Measurements from ENCODE around the gene PACRG.
A peak's percentile ranks its signal among the peaks of the same experiment; 100 is the strongest.

Gene PACRG

DNA sequence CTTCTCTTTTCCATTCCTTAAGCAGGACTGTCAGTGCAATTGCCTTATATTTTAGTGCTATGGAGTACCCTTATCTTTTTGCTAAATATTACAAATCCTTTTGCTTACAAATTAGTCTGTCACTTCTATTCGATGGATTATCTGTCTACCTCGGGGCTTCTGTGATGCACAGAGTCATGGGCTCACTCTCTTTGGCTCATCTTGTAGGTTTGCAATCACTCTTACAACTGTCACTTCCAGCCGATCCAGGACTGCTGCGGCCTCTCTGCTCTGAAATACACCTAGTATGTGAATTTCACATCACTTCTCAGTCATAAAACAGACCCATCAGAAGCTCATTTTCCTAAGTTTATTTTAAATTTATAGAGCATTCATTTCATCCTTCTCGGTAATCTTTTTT, 393.5 kb downstream of the PACRG start:
- Histone ChIP-seq H3K79me2 (ENCODE audit: control insufficient read depth, insufficient read depth, low read length, poor library complexity) (no peaks in the 10 kb centered on the region), H4K8ac (ENCODE audit: low read depth, low read length) (no peak overlapping the region), H3K9ac (ENCODE audit: low read length) (no peak overlapping the region), H3K4me1 (ENCODE audit: control insufficient read depth in 1 of 2, insufficient read depth in 2 of 2, low read length in 2 of 2) (peaks cover 0 to 4% of the 10 kb centered on the region in 2 experiments), H3K9me3 (ENCODE audit: insufficient read depth, low read depth, low read length) (no peaks in the 10 kb centered on the region), H2BK120ac (ENCODE audit: insufficient read depth, low read length, poor library complexity) (no peak overlapping the region), H3K14ac (ENCODE audit: low read length) (no peak overlapping the region), H2AFZ (ENCODE audit: insufficient read depth, low read length, poor library complexity) (no peak overlapping the region), H2BK5ac (ENCODE audit: low read depth, low read length, poor library complexity) (no peak overlapping the region), H2AK5ac (ENCODE audit: low read length) (no peak overlapping the region), H2BK12ac (ENCODE audit: low read length) (no peak overlapping the region), H4K12ac (ENCODE audit: low read depth, low read length) (no peak overlapping the region), H3K27me3 (ENCODE audit: insufficient read depth, low read length) (no peaks in the 10 kb centered on the region), H4K91ac (ENCODE audit: low read depth, low read length) (no peak overlapping the region), H3K23ac (ENCODE audit: low read length) (no peak overlapping the region), H3K79me1 (ENCODE audit: low read length) (no peaks in the 10 kb centered on the region), H3K18ac (ENCODE audit: low read length) (no peak overlapping the region), H3K4ac (ENCODE audit: low read depth, low read length) (no peak overlapping the region), H3K4me2 (ENCODE audit: low read length) (no peak overlapping the region), H3K36me3 (ENCODE audit: control insufficient read depth in 1 of 2, insufficient read depth in 2 of 2, low read length in 2 of 2) (no peaks in the 10 kb centered on the region), H3K27ac (ENCODE audit: low read depth, low read length) (no peak overlapping the region), H3K4me3 (ENCODE audit: low read depth, low read length) (no peak overlapping the region)
- DNase-seq: no peak
- WGBS (ENCODE audit: extremely low coverage, insufficient coverage, insufficient read length): no CpG with 5 or more reads among the region's 5 CpGs

DNA sequence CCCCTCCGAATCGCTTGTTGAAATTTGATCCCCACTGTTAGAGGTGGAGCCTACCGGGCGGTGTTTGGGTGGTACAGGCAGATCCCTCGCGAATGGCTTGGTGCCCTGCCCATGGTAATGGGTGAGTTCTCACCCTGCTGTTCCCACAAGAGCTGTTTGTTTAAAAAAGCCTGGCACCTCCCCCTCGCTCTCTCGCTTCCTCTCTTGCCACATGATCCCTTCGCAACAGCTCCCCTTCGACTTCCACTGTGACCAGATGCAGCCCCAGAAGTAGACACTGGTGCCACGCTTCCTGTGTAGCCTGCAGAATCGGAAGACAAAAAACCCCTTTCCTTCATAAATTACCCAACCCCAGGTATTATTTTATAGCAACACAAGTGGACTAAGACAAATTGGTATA, 394.6 kb downstream of the PACRG start:
- DNase-seq: no peak
- no peak overlapping the region for H2BK5ac ChIP-seq (ENCODE audit: low read depth, low read length, poor library complexity)
- no peaks in the 10 kb centered on the region for H3K79me2 ChIP-seq (ENCODE audit: control insufficient read depth, insufficient read depth, low read length, poor library complexity)
- H2BK120ac ChIP-seq (ENCODE audit: insufficient read depth, low read length, poor library complexity): no peak overlapping the region
- H3K9me3 ChIP-seq (ENCODE audit: insufficient read depth, low read depth, low read length): no peaks in the 10 kb centered on the region
- H3K23ac ChIP-seq (ENCODE audit: low read length): no peak overlapping the region
- H2BK12ac ChIP-seq (ENCODE audit: low read length): no peak overlapping the region
- no peak overlapping the region for H3K9ac ChIP-seq (ENCODE audit: low read length)
- no peak overlapping the region for H4K12ac ChIP-seq (ENCODE audit: low read depth, low read length)
- H3K14ac ChIP-seq (ENCODE audit: low read length): no peak overlapping the region
- H3K27ac ChIP-seq (ENCODE audit: low read depth, low read length): no peak overlapping the region
- no peak overlapping the region for H3K4me2 ChIP-seq (ENCODE audit: low read length)
- whole genome bisulfite sequencing (ENCODE audit: extremely low coverage, insufficient coverage, insufficient read length): no CpG with 5 or more reads among the region's 12 CpGs
- H3K27me3 ChIP-seq (ENCODE audit: insufficient read depth, low read length): no peaks in the 10 kb centered on the region
- no peaks in the 10 kb centered on the region for H3K79me1 ChIP-seq (ENCODE audit: low read length)
- H3K4ac ChIP-seq (ENCODE audit: low read depth, low read length): no peak overlapping the region
- no peak overlapping the region for H3K4me3 ChIP-seq (ENCODE audit: low read depth, low read length)
- no peak overlapping the region for H3K18ac ChIP-seq (ENCODE audit: low read length)
- H3K36me3 ChIP-seq (ENCODE audit: control insufficient read depth in 1 of 2, insufficient read depth in 2 of 2, low read length in 2 of 2): no peaks in the 10 kb centered on the region
- no peak overlapping the region for H2AK5ac ChIP-seq (ENCODE audit: low read length)
- H2AFZ ChIP-seq (ENCODE audit: insufficient read depth, low read length, poor library complexity): no peak overlapping the region
- H4K91ac ChIP-seq (ENCODE audit: low read depth, low read length): no peak overlapping the region
- H3K4me1 ChIP-seq (ENCODE audit: control insufficient read depth in 1 of 2, insufficient read depth in 2 of 2, low read length in 2 of 2): peaks cover 0 to 4% of the 10 kb centered on the region in 2 experiments
- no peak overlapping the region for H4K8ac ChIP-seq (ENCODE audit: low read depth, low read length)

DNA sequence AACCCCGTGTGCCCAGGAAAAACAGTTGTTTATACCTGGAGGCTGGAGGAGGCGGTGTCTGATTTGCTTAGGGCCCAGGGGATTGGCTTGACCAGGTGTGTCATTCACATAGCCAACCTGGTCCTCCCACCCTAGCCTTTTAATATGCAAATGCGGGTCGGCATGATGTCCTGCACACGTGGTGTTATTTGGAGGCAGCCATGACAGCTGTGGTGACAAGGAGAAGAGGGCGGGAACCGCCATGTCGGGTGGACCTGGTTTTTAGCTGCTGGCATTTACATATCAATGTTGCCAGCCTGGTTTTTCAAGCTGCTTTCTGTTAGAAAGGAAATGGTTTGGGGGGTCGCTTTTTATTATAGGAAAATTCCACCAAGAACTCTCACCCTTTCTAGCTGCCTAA, 395.3 kb downstream of the PACRG start:
- H2BK5ac ChIP-seq (ENCODE audit: low read depth, low read length, poor library complexity): no peak overlapping the region
- H2AFZ ChIP-seq (ENCODE audit: insufficient read depth, low read length, poor library complexity): no peak overlapping the region
- no peak overlapping the region for H3K4me2 ChIP-seq (ENCODE audit: low read length)
- H2BK120ac ChIP-seq (ENCODE audit: insufficient read depth, low read length, poor library complexity): no peak overlapping the region
- H3K79me1 ChIP-seq (ENCODE audit: low read length): no peaks in the 10 kb centered on the region
- H3K36me3 ChIP-seq (ENCODE audit: control insufficient read depth in 1 of 2, insufficient read depth in 2 of 2, low read length in 2 of 2): no peaks in the 10 kb centered on the region
- DNase-seq: no peak
- no peak overlapping the region for H3K23ac ChIP-seq (ENCODE audit: low read length)
- no peak overlapping the region for H3K27ac ChIP-seq (ENCODE audit: low read depth, low read length)
- WGBS (ENCODE audit: extremely low coverage, insufficient coverage, insufficient read length): no CpG with 5 or more reads among the region's 9 CpGs
- H3K14ac ChIP-seq (ENCODE audit: low read length): no peak overlapping the region
- H3K79me2 ChIP-seq (ENCODE audit: control insufficient read depth, insufficient read depth, low read length, poor library complexity): no peaks in the 10 kb centered on the region
- no peak overlapping the region for H2AK5ac ChIP-seq (ENCODE audit: low read length)
- H3K27me3 ChIP-seq (ENCODE audit: insufficient read depth, low read length): no peaks in the 10 kb centered on the region
- peaks cover 0 to 4% of the 10 kb centered on the region in 2 experiments for H3K4me1 ChIP-seq (ENCODE audit: control insufficient read depth in 1 of 2, insufficient read depth in 2 of 2, low read length in 2 of 2)
- H3K9me3 ChIP-seq (ENCODE audit: insufficient read depth, low read depth, low read length): no peaks in the 10 kb centered on the region
- no peak overlapping the region for H2BK12ac ChIP-seq (ENCODE audit: low read length)
- no peak overlapping the region for H3K18ac ChIP-seq (ENCODE audit: low read length)
- H4K8ac ChIP-seq (ENCODE audit: low read depth, low read length): no peak overlapping the region
- H3K4me3 ChIP-seq (ENCODE audit: low read depth, low read length): no peak overlapping the region
- H4K91ac ChIP-seq (ENCODE audit: low read depth, low read length): no peak overlapping the region
- no peak overlapping the region for H3K4ac ChIP-seq (ENCODE audit: low read depth, low read length)
- no peak overlapping the region for H4K12ac ChIP-seq (ENCODE audit: low read depth, low read length)
- H3K9ac ChIP-seq (ENCODE audit: low read length): no peak overlapping the region

DNA sequence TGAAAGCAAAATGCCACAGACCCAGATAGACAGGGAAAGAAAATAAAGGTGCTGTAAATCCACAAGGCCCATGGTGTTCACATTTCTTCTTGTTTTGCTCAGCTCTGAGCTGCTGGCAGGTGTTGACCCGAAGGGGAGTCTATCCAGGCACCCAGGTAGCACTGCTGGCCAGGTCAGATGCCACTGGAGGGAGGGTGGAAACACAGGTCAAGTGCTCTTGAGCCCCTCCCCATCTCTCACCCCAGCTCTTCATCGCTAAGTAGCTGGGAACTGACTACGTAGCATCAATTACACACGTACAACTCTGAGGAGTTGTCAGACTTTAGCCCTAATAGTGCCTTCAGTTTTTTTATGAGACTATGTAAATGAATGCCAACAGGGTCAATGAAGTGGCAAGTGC, 399.0 kb downstream of the PACRG start:
- no peak for DNase-seq
- Histone ChIP-seq H3K9me3 (ENCODE audit: insufficient read depth, low read depth, low read length) (no peaks in the 10 kb centered on the region), H3K79me1 (ENCODE audit: low read length) (no peaks in the 10 kb centered on the region), H3K36me3 (ENCODE audit: control insufficient read depth in 1 of 2, insufficient read depth in 2 of 2, low read length in 2 of 2) (no peaks in the 10 kb centered on the region), H2BK5ac (ENCODE audit: low read depth, low read length, poor library complexity) (no peak overlapping the region), H3K27ac (ENCODE audit: low read depth, low read length) (no peak overlapping the region), H3K9ac (ENCODE audit: low read length) (no peak overlapping the region), H3K14ac (ENCODE audit: low read length) (no peak overlapping the region), H2BK120ac (ENCODE audit: insufficient read depth, low read length, poor library complexity) (no peak overlapping the region), H3K79me2 (ENCODE audit: control insufficient read depth, insufficient read depth, low read length, poor library complexity) (no peaks in the 10 kb centered on the region), H3K18ac (ENCODE audit: low read length) (no peak overlapping the region), H3K4ac (ENCODE audit: low read depth, low read length) (no peak overlapping the region), H3K23ac (ENCODE audit: low read length) (peak overlapping the region; percentile 90), H4K91ac (ENCODE audit: low read depth, low read length) (no peak overlapping the region), H2BK12ac (ENCODE audit: low read length) (no peak overlapping the region), H3K27me3 (ENCODE audit: insufficient read depth, low read length) (no peaks in the 10 kb centered on the region), H4K12ac (ENCODE audit: low read depth, low read length) (peak overlapping the region; percentile 70), H2AK5ac (ENCODE audit: low read length) (peak overlapping the region; percentile 69), H3K4me3 (ENCODE audit: low read depth, low read length) (no peak overlapping the region), H3K4me1 (ENCODE audit: control insufficient read depth in 1 of 2, insufficient read depth in 2 of 2, low read length in 2 of 2) (peaks cover 0 to 4% of the 10 kb centered on the region in 2 experiments), H2AFZ (ENCODE audit: insufficient read depth, low read length, poor library complexity) (no peak overlapping the region), H4K8ac (ENCODE audit: low read depth, low read length) (no peak overlapping the region), H3K4me2 (ENCODE audit: low read length) (no peak overlapping the region)
- WGBS (ENCODE audit: extremely low coverage, insufficient coverage, insufficient read length): no CpG with 5 or more reads among the region's 4 CpGs
